HG03196 (cell line): ENCODE results near the gene CDK16.

ENCODE experiments used
- ATAC-seq: cut with Tn5 transposase; IDR thresholded peaks from one replicate; pipeline ENCODE4 v1.9.1; 2021; ENCODE audit not compliant: unreplicated experiment

Gene CDK16

DNA sequence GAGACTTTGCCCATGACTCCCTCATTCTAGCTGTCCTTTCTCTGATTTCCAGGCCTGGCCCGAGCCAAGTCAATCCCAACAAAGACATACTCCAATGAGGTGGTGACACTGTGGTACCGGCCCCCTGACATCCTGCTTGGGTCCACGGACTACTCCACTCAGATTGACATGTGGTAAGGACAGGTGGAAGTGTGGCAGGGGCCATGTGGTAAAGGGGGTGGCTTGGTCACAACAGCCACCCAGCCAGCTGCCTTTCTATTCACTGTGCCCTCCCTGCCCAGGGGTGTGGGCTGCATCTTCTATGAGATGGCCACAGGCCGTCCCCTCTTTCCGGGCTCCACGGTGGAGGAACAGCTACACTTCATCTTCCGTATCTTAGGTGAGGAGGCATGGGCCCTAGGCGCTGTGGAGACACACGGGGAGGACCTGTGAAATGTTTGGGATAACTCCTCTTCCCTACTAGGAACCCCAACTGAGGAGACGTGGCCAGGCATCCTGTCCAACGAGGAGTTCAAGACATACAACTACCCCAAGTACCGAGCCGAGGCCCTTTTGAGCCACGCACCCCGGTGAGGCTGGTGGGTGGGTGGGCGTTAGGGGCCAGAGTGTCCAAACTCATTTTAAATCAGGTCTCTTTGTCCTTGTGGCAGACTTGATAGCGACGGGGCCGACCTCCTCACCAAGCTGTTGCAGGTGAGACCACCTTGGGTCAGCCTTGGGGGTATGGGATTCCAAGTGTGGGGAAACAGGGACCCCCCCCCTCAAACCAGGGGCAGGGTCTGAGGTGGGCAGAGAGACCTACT is 8.3 kb downstream of the CDK16 start:
- no peak for ATAC-seq

DNA sequence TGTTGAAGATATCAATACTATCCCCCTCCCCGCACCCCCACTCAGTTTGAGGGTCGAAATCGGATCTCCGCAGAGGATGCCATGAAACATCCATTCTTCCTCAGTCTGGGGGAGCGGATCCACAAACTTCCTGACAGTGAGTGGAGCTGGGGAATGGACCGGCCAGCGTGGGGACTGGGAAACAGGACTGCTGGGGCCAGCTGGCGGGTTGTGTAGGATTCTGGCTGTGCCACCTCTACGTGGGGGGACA is 8.8 kb downstream of the CDK16 start:
- ATAC-seq: no peak

- no peak for ATAC-seq
Measured at GRCh38 chrX:47228550-47229270, 10.2 kb downstream of the CDK16 start.

- no peak for ATAC-seq
Measured at GRCh38 chrX:47229427-47229826, 10.9 kb downstream of the CDK16 start.

DNA sequence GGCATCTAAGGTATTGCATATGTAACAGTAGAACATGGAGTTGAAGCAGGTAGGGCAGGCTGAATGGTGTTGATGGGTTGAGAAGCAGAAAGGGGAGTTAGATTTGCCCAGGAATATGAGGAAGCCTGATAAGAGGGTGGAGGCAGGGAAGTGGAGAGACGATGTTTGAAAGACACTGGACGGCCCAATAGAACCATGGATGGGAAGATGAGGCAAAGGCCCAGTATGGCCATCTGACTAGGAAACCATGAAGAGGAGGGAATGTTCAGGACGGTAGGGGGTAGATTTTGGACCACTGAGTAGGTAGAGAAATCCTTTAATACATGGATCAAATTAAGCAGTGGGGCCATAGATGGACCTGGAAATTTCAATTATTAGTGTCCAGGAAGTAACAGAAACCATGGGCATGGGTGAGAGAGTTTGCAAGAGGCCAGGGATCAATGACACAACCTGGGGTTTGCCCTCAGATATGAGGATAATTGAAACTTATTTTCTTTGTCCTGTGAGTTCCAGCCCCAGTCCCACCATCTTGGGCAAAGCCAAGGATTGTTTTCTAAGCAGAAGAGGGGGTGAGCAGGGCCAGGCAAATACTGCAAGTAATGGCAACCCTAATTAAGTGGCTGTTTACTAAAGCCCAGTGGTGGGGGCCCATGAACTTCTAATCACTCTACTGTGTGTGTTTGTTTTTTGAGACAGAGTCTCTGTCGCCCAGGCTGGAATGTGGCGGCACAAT is 11.8 kb downstream of the CDK16 start:
- no peak for ATAC-seq

DNA sequence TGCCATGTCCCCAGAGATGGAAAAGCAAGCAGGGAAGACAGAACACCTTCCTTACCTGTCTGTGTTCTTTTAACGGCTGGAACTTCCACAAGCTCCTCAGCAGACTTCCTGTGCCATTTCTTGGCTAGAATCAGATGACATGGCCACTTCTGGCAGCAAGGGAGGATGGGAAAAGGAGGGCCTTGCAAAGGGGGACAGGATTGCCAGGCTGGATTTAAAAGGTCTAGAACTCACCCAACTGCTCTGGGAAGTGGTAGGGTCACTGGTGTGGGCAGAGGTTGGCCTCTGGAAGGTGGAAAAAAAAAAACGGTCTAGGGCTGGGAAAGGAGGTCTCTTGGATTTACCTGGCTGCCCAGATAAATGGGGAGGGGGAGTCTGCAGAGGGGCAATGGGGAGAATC is 12.7 kb downstream of the CDK16 start:
- no peak for ATAC-seq

DNA sequence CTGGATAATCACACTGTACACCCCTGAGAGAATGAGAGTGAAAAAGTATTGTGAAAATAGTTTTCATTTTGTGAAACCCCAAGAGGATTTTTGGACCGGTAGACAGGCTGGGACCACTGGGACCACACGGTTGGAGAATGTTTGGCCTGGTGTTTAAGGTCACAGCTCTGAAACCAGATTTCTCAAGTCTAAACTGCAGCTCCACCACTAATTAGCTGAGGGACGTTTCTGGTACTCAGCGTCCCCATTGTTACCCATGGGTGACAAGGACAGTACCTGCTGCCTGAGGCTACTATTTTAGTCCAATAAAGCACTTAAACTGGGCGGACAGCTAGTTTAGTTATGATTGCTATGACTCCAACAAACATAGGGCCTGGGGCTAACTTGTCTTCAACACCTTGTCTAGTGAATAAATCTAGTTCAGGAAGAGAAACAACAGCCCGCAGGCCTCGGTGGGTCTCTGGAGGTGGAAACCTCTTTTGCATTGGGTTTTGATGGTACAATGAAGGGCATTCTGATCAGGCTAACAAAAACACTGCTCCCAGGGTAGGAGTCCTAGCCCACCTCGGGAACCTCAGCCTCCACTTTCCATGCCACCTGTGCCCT is 13.8 kb downstream of the CDK16 start:
- no peak for ATAC-seq

DNA sequence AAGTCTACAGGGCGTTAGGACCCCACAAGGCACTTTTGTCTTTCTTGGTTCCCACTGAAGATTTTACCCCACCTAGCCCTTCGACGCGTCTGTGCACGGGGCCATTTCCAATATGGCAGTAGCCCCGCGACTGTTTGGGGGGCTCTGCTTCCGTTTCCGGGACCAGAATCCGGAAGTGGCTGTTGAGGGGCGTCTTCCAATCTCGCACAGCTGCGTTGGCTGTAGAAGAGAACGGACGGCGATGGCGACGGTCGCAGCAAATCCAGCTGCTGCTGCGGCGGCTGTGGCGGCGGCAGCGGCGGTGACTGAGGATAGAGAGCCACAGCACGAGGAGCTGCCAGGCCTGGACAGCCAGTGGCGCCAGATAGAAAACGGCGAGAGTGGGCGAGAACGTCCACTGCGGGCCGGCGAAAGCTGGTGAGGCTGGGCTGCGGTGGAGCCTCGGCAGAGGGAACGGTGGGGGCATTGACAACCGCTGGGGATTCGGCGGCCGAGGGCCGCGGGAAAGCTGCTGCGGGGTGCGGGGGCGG is 14.4 kb downstream of the CDK16 start, which contains the start of gene USP11:
Gene USP11, plus strand, starts transcription at position 207 of the 530 bp plus-strand sequence. Its CDS starts 35 bp downstream, at position 242.
- no peak for ATAC-seq

DNA sequence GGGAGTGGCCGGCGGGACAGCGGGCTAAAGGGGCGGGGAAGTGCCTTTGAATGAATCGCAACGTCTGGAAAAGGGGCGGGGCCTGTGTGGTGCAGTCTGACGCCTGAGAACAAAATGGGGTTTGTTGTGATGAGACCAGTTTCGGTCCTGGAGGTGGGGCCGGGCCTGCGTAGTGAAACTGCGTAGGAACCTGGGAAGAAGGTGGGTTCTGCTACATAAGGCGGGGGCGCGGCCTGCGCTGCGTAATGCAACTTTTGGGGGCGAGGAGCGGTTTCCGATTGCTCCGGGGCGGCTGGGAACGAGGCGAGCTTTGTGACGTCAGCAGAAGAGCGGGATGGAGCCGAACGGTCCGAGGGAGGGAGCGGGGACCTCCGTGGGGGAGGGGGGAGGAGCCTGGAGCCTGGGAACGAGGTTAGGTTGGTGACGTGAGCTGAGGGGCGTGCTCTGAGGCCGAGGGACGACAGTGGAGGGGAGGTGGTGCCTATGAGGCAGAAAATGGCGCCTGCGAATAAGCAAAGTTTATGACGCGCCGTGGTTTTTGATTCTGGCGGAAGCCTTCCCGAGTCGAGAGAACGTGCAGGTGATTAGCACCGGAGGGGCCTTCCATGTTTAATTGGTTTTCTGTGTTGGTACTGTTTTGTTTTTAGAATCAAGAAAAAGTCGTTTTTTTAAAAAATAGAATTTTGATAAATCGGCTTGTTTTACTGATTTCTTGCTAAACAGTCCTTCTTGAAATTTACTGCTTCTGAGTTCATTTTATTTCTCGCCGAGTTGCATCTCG is 15.0 kb downstream of the CDK16 start:
- ATAC-seq: peak; percentile 84

DNA sequence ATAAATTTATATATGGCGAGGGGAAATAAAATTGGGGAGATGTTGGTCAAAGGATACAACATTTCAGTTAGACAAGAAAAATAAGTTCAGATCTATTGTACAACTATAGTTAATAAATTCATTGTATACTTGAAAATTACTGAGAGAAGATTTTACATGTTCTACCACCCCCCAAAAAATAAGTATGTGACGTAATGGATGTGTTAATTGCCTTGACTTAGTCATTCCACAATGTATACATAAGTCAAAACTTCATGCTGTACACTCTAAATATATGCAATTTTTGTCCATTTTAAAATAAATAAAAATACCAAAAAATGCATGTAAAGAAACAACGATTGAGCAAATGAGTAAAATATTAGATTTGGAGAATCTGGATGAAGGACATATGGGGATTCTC is 16.1 kb downstream of the CDK16 start:
- no peak for ATAC-seq

GRCh38 chrX:47235691-47236103 is 17.2 kb downstream of the CDK16 start:
- ATAC-seq: no peak

DNA sequence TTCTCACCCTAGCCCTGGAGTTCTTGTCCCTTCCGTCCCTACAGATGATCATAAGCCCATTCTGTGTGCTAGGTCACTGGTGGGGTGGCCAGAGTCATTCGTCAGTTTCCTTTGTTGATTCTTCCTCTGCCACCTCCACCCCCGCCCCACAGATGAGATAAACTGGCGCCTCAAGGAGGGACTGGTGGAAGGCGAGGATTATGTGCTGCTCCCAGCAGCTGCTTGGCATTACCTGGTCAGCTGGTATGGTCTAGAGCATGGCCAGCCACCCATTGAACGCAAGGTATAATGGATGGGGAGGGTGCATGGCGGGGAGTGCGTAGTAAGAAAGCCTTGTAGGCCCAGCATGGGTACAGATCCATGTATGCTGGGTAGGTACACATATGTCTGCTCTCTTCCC is 20.7 kb downstream of the CDK16 start:
- no peak for ATAC-seq

GRCh38 chrX:47239898-47240545 is 21.5 kb downstream of the CDK16 start:
- ATAC-seq: no peak

DNA sequence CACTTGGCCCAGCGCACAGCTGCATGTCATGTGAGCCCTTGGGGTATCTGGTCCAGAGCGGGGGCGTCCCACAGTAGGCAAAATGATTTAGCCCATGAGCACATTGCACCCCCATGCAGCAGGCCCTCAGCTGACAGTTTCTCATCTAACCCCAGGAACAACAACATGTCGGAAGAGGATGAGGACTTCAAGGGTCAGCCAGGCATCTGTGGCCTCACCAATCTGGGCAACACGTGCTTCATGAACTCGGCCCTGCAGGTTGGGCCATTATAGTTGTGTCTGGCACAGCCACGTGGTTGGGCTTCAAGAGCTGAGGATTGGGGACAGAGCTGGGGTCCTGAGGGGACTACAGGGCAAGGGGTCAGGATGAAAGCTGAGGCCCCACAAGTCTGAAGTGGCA is 22.1 kb downstream of the CDK16 start:
- no peak for ATAC-seq

DNA sequence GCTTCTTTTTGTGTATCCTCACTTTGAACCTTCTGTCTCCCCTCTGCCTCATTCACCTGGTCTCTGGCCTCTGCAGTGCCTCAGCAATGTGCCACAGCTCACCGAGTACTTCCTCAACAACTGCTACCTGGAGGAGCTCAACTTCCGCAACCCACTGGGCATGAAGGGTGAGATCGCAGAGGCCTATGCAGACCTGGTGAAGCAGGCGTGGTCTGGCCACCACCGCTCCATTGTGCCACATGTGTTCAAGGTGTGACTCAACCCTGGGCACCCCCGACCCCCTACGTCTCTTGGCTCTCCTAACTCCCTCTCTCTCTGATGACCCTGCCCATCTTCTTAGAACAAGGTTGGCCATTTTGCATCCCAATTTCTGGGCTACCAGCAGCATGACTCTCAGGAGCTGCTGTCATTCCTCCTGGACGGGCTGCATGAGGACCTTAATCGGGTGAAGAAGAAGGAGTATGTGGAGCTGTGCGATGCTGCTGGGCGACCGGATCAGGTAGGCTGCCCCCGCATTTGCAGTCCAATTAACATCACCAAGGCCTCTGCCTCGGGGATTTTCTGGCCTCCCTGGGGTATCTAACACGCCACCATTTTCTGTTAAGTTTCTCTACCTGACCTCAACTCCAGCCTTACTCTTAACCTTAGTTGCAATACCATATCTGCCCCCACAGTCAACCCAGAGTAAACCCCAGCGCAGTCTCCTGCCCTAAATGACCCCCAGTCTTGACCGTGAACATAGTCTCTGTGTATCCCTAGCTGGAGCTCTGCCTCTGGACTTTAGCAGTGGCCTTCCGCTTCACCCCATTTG is 22.9 kb downstream of the CDK16 start:
- ATAC-seq: no peak

DNA sequence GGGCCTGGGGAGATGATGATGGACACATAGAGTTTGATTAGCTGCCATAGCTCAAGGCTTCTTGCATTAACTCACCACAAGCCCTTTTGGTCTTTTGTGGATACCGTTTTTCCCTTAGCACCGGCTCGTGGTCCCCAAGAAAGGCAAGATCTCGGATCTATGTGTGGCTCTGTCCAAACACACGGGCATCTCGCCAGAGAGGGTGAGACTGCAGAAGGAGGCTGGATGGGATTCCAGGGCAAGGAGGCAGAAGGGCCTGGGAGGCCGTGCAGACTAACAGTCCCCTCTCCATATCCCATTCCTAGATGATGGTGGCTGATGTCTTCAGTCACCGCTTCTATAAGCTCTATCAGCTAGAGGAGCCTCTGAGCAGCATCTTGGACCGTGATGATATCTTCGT is 23.8 kb downstream of the CDK16 start:
- no peak for ATAC-seq

GRCh38 chrX:47243351-47243750 is 24.9 kb downstream of the CDK16 start:
- ATAC-seq: no peak

GRCh38 chrX:47244676-47245075 is 26.2 kb downstream of the CDK16 start:
- ATAC-seq: no peak

DNA sequence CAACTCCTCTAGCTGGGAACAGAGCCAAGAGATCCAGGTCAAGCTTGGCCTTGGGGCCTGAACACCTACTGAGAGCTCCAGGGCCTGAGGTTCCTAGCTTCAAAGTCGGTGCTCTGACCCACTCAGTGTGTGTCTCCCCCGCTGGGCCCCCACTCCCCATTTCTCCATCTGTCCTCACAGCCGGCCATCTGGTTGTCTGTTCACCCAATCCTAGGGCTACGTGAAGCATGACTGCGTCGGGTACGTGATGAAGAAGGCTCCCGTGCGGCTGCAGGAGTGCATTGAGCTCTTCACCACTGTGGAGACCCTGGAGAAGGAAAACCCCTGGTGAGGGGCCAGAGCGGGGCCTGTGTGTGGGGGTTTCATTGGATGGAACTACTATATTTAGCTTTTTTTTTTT is 26.7 kb downstream of the CDK16 start:
- ATAC-seq: no peak
